Left lung (tissue), 10 donors: ENCODE data around the gene STARD7. TPM values are rescaled to one million over a fixed set of nuclear protein-coding genes. Genes with fewer than 3 reads are reported as not detected.

ENCODE experiments used
- ATAC-seq: fragments of 200-7000 bp; cut with Tn5 transposase; one replicate; pipeline ENCODE4 v1.9.1; 2020; ENCODE audit warnings: moderate library complexity
- DNase-seq, 4 donors: peaks; one replicate each; pipeline ENCODE4 v3.0.0-alpha.2; 2013 to 2020
- H3K27ac ChIP-seq, 2 donors: fragments of 200-600 bp; sonication (generic) in 1 of 2; one replicate each; pipeline versions ENCODE4 v1.5.0 to v1.8.0; 2020 to 2021
- H3K27me3 ChIP-seq, 2 donors: fragments of 200-600 bp; sonication (generic) in 1 of 2; one replicate each; pipeline versions ENCODE4 v1.5.0 to v1.8.0; 2020 to 2021
- H3K36me3 ChIP-seq, 2 donors: fragments of 200-600 bp; sonication (generic) in 1 of 2; one replicate each; pipeline versions ENCODE4 v1.5.0 to v1.8.0; 2020 to 2021
- H3K4me1 ChIP-seq, 2 donors: fragments of 200-600 bp; one replicate each; pipeline ENCODE4 v1.8.0; 2021
- H3K4me3 ChIP-seq, 2 donors: fragments of 200-600 bp; sonication (generic) in 1 of 2; one replicate each; pipeline versions ENCODE4 v1.5.0 to v1.8.0; 2020 to 2021; ENCODE audit warnings: mild to moderate bottlenecking in 1 of 2
- H3K9me3 ChIP-seq, 2 donors: fragments of 200-600 bp; sonication (generic) in 1 of 2; one replicate each; pipeline versions ENCODE4 v1.5.0 to v1.8.0; 2020 to 2021
- CTCF ChIP-seq, 2 donors: fragments of 200-600 bp; sonication (generic) in 1 of 2; IDR thresholded peaks; one replicate each; pipeline versions ENCODE4 v1.5.0 to v1.8.0; 2021; ENCODE audit warnings: antibody characterized with exemption in 2 of 2
- intact Hi-C, 2 donors: fragments of 100-400 bp; cut with DNase I; formaldehyde crosslinking; loops; one replicate each; pipeline versions ENCODE4 v1.11.2 to v1.14.2; 2022
- polyA plus RNA-seq, 6 donors: library from polyadenylated mRNA; unstranded; fragments of 120-200 nt; gene quantifications; one replicate each; pipeline ENCODE4 v1.2.1, GENCODE V29; 2013; ENCODE audit not compliant: insufficient read length in 6 of 6
- total RNA-seq, 2 donors: library from RNA; stranded (reverse); fragmentation: NEBNext Ultra II Directional; extraction: Animal tissue kit (Norgen Biotek cat#: 25700); gene quantifications; one replicate each; pipeline ENCODE4 v1.2.1, GENCODE V29; 2021
- donor health status: DM: no; HTN: yes; CAD: no.
- donor health status: DM: no; HTN: no; CAD: no.

Gene STARD7
- total and polyA plus RNA-seq, 8 donors, result 99.2 to 142 (median 112) TPM

GRCh38 chr2:96241900-96242611, 33.4 kb upstream of the STARD7 start:
- no peak for TF ChIP-seq CTCF (IDR thresholded peaks at IDR 0.05)
- Histone ChIP-seq H3K27ac (peak overlapping the region; percentile 83 to 96), H3K27me3 (no peaks in the 10 kb centered on the region), H3K36me3 (no peaks in the 10 kb centered on the region), H3K4me3 (no peak overlapping the region), H3K9me3 (no peaks in the 10 kb centered on the region), H3K4me1 (peaks cover 0 to 48% of the 10 kb centered on the region in 2 donors)
- intact Hi-C loops, result no loop called here
- ATAC-seq, result peak; percentile 82
- peak in 1 of 4 donors; percentile 74 for DNase-seq

- ATAC-seq, result no peak
- Histone ChIP-seq H3K4me1 (peaks cover 0 to 40% of the 10 kb centered on the region in 2 donors), H3K9me3 (no peaks in the 10 kb centered on the region), H3K27me3 (no peaks in the 10 kb centered on the region), H3K4me3 (no peak overlapping the region), H3K36me3 (no peaks in the 10 kb centered on the region), H3K27ac (peak overlapping the region; percentile 83 to 96)
- TF ChIP-seq CTCF (IDR thresholded peaks at IDR 0.05), result no peak
- intact Hi-C loops, result no loop called here
- DNase-seq, result no peak
Measured at GRCh38 chr2:96241227-96241626, 32.6 kb upstream of the STARD7 start.

GRCh38 chr2:96240341-96241038, 31.9 kb upstream of the STARD7 start:
- Histone ChIP-seq H3K36me3 (no peaks in the 10 kb centered on the region), H3K27me3 (no peaks in the 10 kb centered on the region), H3K27ac (peak overlapping the region in 1 of 2 donors; percentile 96), H3K4me3 (no peak overlapping the region), H3K9me3 (no peaks in the 10 kb centered on the region), H3K4me1 (peaks cover 0 to 32% of the 10 kb centered on the region in 2 donors)
- DNase-seq (no peak), ATAC-seq (no peak)
- TF ChIP-seq CTCF (IDR thresholded peaks at IDR 0.05), result no peak
- intact Hi-C loops, result no loop called here

- Histone ChIP-seq H3K9me3 (no peaks in the 10 kb centered on the region), H3K4me3 (no peak overlapping the region), H3K4me1 (peaks cover 0 to 25% of the 10 kb centered on the region in 2 donors), H3K27me3 (no peaks in the 10 kb centered on the region), H3K27ac (no peak overlapping the region), H3K36me3 (no peaks in the 10 kb centered on the region)
- intact Hi-C loops, result no loop called here
- ATAC-seq, result no peak
- DNase-seq, result no peak
- TF ChIP-seq CTCF (IDR thresholded peaks at IDR 0.05), result no peak
Measured at GRCh38 chr2:96239745-96240264, 31.2 kb upstream of the STARD7 start.

GRCh38 chr2:96239091-96239490, 30.5 kb upstream of the STARD7 start:
- no peak for DNase-seq
- Histone ChIP-seq H3K36me3 (no peaks in the 10 kb centered on the region), H3K4me3 (no peak overlapping the region), H3K27ac (no peak overlapping the region), H3K9me3 (no peaks in the 10 kb centered on the region), H3K27me3 (no peaks in the 10 kb centered on the region), H3K4me1 (peaks cover 0 to 29% of the 10 kb centered on the region in 2 donors)
- intact Hi-C loops, result no loop called here
- TF ChIP-seq CTCF (IDR thresholded peaks at IDR 0.05), result no peak
- no peak for ATAC-seq
